ENCODE data around the gene KLHL21.

The KLHL21 gene

DNA sequence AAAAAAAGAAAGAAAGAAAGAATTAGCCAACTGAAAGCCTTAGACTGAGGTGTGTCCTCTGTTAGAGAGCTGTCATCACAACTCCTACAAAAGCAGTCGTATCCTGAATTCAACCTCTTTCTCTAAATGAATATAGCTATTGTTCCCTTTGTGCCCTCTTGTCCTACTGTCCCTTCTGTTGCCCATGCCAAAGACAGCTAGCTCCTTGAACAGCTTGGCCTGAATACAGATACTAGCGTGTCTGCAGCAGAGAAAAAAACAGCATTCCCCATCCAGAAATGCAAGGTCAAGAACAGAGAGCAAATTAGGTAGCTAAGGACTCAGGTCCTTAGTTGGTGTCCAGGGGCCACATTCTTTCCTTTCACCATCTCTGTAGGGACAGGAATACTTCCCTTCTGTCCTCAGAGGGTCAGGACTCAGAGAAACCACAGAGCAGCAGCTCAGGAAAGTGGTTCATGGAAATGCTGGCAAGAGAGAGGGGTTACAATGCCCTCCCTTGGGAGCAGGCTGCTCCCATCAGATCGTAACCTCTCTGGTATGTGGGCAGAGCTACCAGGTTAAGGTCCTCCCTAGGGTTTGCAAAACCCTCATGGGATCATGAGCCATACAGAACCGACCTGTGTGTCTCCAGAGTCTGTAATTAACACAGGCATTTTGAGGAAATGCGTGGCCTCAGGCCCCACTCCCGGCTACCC is 24.7 kb downstream of the KLHL21 start:
- no peak for TF ChIP-seq CTCF (IDR thresholded peaks at IDR 0.05; ENCODE audit: low read depth, low read length)
- DNase-seq (ENCODE audit: extremely low read depth, low read depth) = no peak

DNA sequence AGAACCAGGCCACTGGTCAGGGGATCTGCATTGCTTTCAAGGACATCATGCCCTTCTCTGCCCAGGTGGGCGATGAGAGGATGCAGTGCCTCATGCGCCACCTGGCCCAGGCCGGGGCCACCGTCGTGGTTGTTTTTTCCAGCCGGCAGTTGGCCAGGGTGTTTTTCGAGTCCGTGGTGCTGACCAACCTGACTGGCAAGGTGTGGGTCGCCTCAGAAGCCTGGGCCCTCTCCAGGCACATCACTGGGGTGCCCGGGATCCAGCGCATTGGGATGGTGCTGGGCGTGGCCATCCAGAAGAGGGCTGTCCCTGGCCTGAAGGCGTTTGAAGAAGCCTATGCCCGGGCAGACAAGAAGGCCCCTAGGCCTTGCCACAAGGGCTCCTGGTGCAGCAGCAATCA is 27.9 kb downstream of the KLHL21 start:
- DNase-seq (ENCODE audit: extremely low read depth, low read depth) = no peak
- TF ChIP-seq CTCF (IDR thresholded peaks at IDR 0.05; ENCODE audit: low read depth, low read length) = no peak

DNA sequence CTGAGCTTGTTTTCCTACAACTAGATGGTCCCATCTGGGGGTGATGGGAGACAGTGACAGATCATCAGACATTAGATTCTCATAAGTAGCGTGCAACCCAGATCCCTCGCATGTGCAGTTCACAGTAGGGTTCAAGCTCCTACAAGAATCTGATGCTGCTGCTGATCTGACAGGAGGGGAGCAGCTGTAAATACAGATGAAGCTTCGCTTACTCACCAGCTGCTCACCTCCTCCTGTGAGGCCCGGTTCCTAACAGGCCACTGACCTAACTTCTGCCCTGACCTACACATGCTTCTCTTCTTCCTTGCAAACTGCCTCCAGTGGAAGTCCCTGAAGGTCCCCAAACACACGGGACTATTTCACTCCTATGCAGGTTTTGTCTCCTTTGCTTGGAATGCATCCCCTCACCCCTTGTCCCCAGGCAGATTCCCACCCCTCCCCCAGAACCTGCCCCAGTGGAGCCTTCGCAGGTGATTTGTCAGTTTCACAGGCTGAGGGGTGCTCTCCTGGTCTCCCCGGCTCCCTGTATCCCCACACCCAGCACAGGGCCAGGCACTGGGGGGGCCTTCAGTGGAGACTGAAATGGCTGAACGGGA is 28.5 kb downstream of the KLHL21 start:
- TF ChIP-seq CTCF (IDR thresholded peaks at IDR 0.05; ENCODE audit: low read depth, low read length) = no peak
- DNase-seq (ENCODE audit: extremely low read depth, low read depth) = no peak

- no peak for TF ChIP-seq CTCF (IDR thresholded peaks at IDR 0.05; ENCODE audit: low read depth, low read length)
- no peak for DNase-seq (ENCODE audit: extremely low read depth, low read depth)
Measured at GRCh38 chr1:6572653-6573383, 29.9 kb downstream of the KLHL21 start.

- no peak for TF ChIP-seq CTCF (IDR thresholded peaks at IDR 0.05; ENCODE audit: low read depth, low read length)
- DNase-seq (ENCODE audit: extremely low read depth, low read depth) = no peak
Measured at GRCh38 chr1:6570987-6571386, 31.7 kb downstream of the KLHL21 start.

GRCh38 chr1:6570100-6570499 is 32.6 kb downstream of the KLHL21 start:
- DNase-seq (ENCODE audit: extremely low read depth, low read depth) = no peak
- no peak for TF ChIP-seq CTCF (IDR thresholded peaks at IDR 0.05; ENCODE audit: low read depth, low read length)

GRCh38 chr1:6569033-6569432 is 33.6 kb downstream of the KLHL21 start:
- no peak for DNase-seq (ENCODE audit: extremely low read depth, low read depth)
- no peak for TF ChIP-seq CTCF (IDR thresholded peaks at IDR 0.05; ENCODE audit: low read depth, low read length)
